Measurements from ENCODE around the gene ARL17B. TPM values are rescaled to one million over a fixed set of nuclear protein-coding genes. Genes with fewer than 3 reads are reported as not detected.
"Not testable (repeated sequence)": the region's sequence is repeated elsewhere in the genome, so short reads cannot be mapped to it uniquely, and the experiment has no call there.

ARL17B gene
- total RNA-seq, 3 donors from 2014 or later = 19.5 to 38.0 (median 24.9) TPM

GRCh38 chr17:46270032-46270431 is 91.5 kb downstream of the ARL17B start:
- no peak for ATAC-seq
- no peak for DNase-seq
- Histone ChIP-seq H3K4me3 (no peak overlapping the region), H3K9me3 (no peaks in the 10 kb centered on the region), H3K36me3 (ENCODE audit: low read depth) (no peaks in the 10 kb centered on the region), H3K4me1 (ENCODE audit: low read depth) (no peaks in the 10 kb centered on the region)
- intact Hi-C loops (cut with DNase I, micrococcal nuclease) = no loop called here
- no peak for TF ChIP-seq CTCF (IDR thresholded peaks at IDR 0.05)

- ATAC-seq = peak; percentile 93
- no peak for TF ChIP-seq CTCF (IDR thresholded peaks at IDR 0.05)
These were observed 94.7 kb downstream of the ARL17B start for GRCh38 chr17:46266656-46267544.

GRCh38 chr17:46266063-46266655 is 95.4 kb downstream of the ARL17B start:
- H3K4me3 ChIP-seq = peak overlapping the region; percentile 7
- H3K9me3 ChIP-seq; H3K4me1 ChIP-seq (ENCODE audit: low read depth); H3K36me3 ChIP-seq (ENCODE audit: low read depth): not testable (repeated sequence)
- peak; percentile 30 to 56 (median 49) for DNase-seq
- intact Hi-C loops (cut with DNase I, micrococcal nuclease) = loop anchor here in 1 of 2 donors (10.0 kb wide), 1 partner anchor 681 kb away; no protein-coding TSS in a partner anchor
- peak; percentile 0 for ATAC-seq

More at GRCh38 chr17:46266656-46267544, 94.7 kb downstream of the ARL17B start:
- DNase-seq = peak; percentile 83 to 92 (median 91)
- H3K36me3 ChIP-seq (ENCODE audit: low read depth) = no peaks in the 10 kb centered on the region
- H3K4me1 ChIP-seq (ENCODE audit: low read depth) = no peaks in the 10 kb centered on the region
- H3K9me3 ChIP-seq = no peaks in the 10 kb centered on the region
- intact Hi-C loops (cut with DNase I, micrococcal nuclease) = loop anchor here in 1 of 2 donors (10.0 kb wide), 1 partner anchor 682 kb away; no protein-coding TSS in a partner anchor
- H3K4me3 ChIP-seq = peak overlapping the region; percentile 33

GRCh38 chr17:46264456-46265198 is 96.9 kb downstream of the ARL17B start:
- ATAC-seq = peak; percentile 41
- peak in 1 of 3 donors; percentile 18 for DNase-seq
- intact Hi-C loops (cut with DNase I, micrococcal nuclease) = loop anchor here in 1 of 2 donors (10.0 kb wide), 1 partner anchor 680 kb away; no protein-coding TSS in a partner anchor

GRCh38 chr17:46262271-46262670 is 99.3 kb downstream of the ARL17B start:
- Histone ChIP-seq H3K9me3 (no peaks in the 10 kb centered on the region), H3K4me1 (ENCODE audit: low read depth) (no peaks in the 10 kb centered on the region), H3K4me3 (no peak overlapping the region), H3K36me3 (ENCODE audit: low read depth) (no peaks in the 10 kb centered on the region)
- peak in 1 of 3 donors; percentile 41 for DNase-seq
- ATAC-seq = no peak
- TF ChIP-seq CTCF (IDR thresholded peaks at IDR 0.05) = no peak
- intact Hi-C loops (cut with DNase I, micrococcal nuclease) = loop anchor here in 1 of 2 donors (10.0 kb wide), 1 partner anchor 677 kb away; no protein-coding TSS in a partner anchor

More at GRCh38 chr17:46264456-46265198, 96.9 kb downstream of the ARL17B start:
- Histone ChIP-seq H3K9me3 (no peaks in the 10 kb centered on the region), H3K4me1 (ENCODE audit: low read depth) (no peaks in the 10 kb centered on the region), H3K4me3 (no peak overlapping the region), H3K36me3 (ENCODE audit: low read depth) (no peaks in the 10 kb centered on the region)
- TF ChIP-seq CTCF (IDR thresholded peaks at IDR 0.05) = no peak

- not testable (repeated sequence) for H3K36me3 ChIP-seq (ENCODE audit: low read depth); H3K9me3 ChIP-seq; H3K4me1 ChIP-seq (ENCODE audit: low read depth); H3K4me3 ChIP-seq
- peak; percentile 21 to 59 (median 43) for DNase-seq
- ATAC-seq = peak; percentile 76
- intact Hi-C loops (cut with DNase I, micrococcal nuclease) = loop anchor here in 1 of 2 donors (10.0 kb wide), 1 partner anchor 675 kb away; no protein-coding TSS in a partner anchor
These were observed 101.5 kb downstream of the ARL17B start for GRCh38 chr17:46259845-46260661.

- ATAC-seq; H3K4me1 ChIP-seq (ENCODE audit: low read depth); H3K9me3 ChIP-seq; DNase-seq; intact Hi-C loops (cut with DNase I, micrococcal nuclease); H3K4me3 ChIP-seq; H3K36me3 ChIP-seq (ENCODE audit: low read depth): not testable (repeated sequence)
These were observed 105.2 kb downstream of the ARL17B start for GRCh38 chr17:46256369-46256768.

- H3K36me3 ChIP-seq (ENCODE audit: low read depth); H3K4me1 ChIP-seq (ENCODE audit: low read depth); DNase-seq; intact Hi-C loops (cut with DNase I, micrococcal nuclease); H3K4me3 ChIP-seq; H3K9me3 ChIP-seq; ATAC-seq: not testable (repeated sequence)
These were observed 107.4 kb downstream of the ARL17B start for GRCh38 chr17:46254215-46254614.
